Measurements from ENCODE around the gene RABGAP1L. TPM values are rescaled to one million over a fixed set of nuclear protein-coding genes. Genes with fewer than 3 reads are reported as not detected.

Gene RABGAP1L
- total and polyA plus RNA-seq, 10 of the 15 experiments (the other 5 are each of a cell fraction or from before 2014, with no cell fraction given) = 5.8 to 194 (median 113) TPM

DNA sequence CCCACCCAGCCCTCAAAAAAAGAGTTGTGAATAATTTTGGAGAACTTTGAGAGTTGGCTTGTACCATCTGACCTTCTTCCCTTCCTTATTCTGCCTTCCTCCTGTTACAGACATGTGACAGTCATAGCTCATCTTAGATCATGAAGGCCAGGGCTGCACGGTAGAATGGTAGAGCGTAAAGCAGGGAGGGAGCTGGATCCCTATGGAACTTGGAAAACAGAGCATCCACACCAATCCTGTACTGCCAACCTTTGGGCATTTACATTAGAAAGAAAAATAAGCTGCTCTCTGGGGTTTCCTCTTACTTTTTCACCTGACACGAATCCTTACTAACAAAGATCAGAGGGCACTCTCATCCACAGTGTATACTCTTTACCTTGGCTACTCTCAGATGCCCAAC, 409.9 kb downstream of the RABGAP1L start:
- in situ Hi-C loops (cut with MboI) = no loop called here
- RAD21 ChIA-PET (ENCODE audit: unreplicated experiment) = no interaction called here
- FAIRE-seq (no peak), ATAC-seq (no peak), DNase-seq (ENCODE audit: low read depth, low spot score) (no peak)
- Histone ChIP-seq H3K27ac (ENCODE audit: control insufficient read depth, insufficient read depth) (no peak overlapping the region), H3K9me3 (replicated peaks; ENCODE audit: control insufficient read depth, insufficient read depth, low read length) (no peaks in the 10 kb centered on the region; the same call in 2 of the 3 replicates), H4K20me1 (ENCODE audit: control insufficient read depth, insufficient read depth) (no peaks in the 10 kb centered on the region), H3K79me2 (ENCODE audit: control insufficient read depth, insufficient read depth, low read length) (no peaks in the 10 kb centered on the region), H3K27me3 (replicated peaks in 1 of 2; ENCODE audit: control insufficient read depth in 2 of 2, insufficient read depth in 2 of 2, low read length in 1 of 2) (no peaks in the 10 kb centered on the region), H2AFZ (ENCODE audit: control insufficient read depth, low read depth, low read length) (no peak overlapping the region), H3K9ac (ENCODE audit: control insufficient read depth, insufficient read depth, low read length) (no peak overlapping the region), H3K4me1 (ENCODE audit: control insufficient read depth, insufficient read depth, low read length) (no peaks in the 10 kb centered on the region), H3K4me3 (no peak overlapping the region), H3K4me2 (ENCODE audit: control insufficient read depth, insufficient read depth) (no peak overlapping the region), H3K36me3 (ENCODE audit: control insufficient read depth in 2 of 2, insufficient read depth in 2 of 2, low read length in 1 of 2) (no peaks in the 10 kb centered on the region; a peak in 2 of 4 replicates)
- POLR2A ChIA-PET = no interaction called here
- CTCF ChIA-PET = no interaction called here
- WGBS (ENCODE audit: insufficient coverage, insufficient replicate concordance, low lambda C conversion rate, missing lambda C conversion rate) = 100% methylated on average over 3 of the region's 3 CpGs
- TF ChIP-seq ATF7 (IDR thresholded peaks at IDR 0.05; ENCODE audit: low read depth) (no peak), RFX5 (IDR thresholded peaks at IDR 0.05; ENCODE audit: low read depth, low read length) (no peak), NFIC (IDR thresholded peaks at IDR 0.05; ENCODE audit: low read depth, low read length) (no peak), CHD1 (IDR thresholded peaks at IDR 0.05; ENCODE audit: low read depth, low read length) (no peak), CBX5 (IDR thresholded peaks at IDR 0.05; ENCODE audit: low read depth) (no peak), FOS (IDR thresholded peaks at IDR 0.05; ENCODE audit: borderline replicate concordance, extremely low read depth, insufficient read length) (no peak)
- TF ChIP-seq, protein P1, sequence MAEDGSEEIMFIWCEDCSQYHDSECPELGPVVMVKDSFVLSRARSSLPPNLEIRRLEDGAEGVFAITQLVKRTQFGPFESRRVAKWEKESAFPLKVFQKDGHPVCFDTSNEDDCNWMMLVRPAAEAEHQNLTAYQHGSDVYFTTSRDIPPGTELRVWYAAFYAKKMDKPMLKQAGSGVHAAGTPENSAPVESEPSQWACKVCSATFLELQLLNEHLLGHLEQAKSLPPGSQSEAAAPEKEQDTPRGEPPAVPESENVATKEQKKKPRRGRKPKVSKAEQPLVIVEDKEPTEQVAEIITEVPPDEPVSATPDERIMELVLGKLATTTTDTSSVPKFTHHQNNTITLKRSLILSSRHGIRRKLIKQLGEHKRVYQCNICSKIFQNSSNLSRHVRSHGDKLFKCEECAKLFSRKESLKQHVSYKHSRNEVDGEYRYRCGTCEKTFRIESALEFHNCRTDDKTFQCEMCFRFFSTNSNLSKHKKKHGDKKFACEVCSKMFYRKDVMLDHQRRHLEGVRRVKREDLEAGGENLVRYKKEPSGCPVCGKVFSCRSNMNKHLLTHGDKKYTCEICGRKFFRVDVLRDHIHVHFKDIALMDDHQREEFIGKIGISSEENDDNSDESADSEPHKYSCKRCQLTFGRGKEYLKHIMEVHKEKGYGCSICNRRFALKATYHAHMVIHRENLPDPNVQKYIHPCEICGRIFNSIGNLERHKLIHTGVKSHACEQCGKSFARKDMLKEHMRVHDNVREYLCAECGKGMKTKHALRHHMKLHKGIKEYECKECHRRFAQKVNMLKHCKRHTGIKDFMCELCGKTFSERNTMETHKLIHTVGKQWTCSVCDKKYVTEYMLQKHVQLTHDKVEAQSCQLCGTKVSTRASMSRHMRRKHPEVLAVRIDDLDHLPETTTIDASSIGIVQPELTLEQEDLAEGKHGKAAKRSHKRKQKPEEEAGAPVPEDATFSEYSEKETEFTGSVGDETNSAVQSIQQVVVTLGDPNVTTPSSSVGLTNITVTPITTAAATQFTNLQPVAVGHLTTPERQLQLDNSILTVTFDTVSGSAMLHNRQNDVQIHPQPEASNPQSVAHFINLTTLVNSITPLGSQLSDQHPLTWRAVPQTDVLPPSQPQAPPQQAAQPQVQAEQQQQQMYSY (CRISPR knock-in tag; IDR thresholded peaks at IDR 0.05) = no peak
- SMC1A ChIA-PET (ENCODE audit: uncharacterized antibody, unreplicated experiment) = no interaction called here
- BruUV-seq (replicated peaks) = no TSS peak
- intact Hi-C loops (cut with micrococcal nuclease; ENCODE audit: unreplicated experiment) = no loop called here

Measured in GM12878 (cell line).